Epidermal melanocyte (primary cell): Measurements from ENCODE around the gene DAAM2.

ENCODE experiments used
- DNase-seq: peaks from one replicate; pipeline ENCODE4 v3.0.0; 2011; ENCODE audit warnings: low spot score; ENCODE audit not compliant: insufficient read length

The DAAM2 gene

GRCh38 chr6:39884696-39885095 is 92.5 kb downstream of the DAAM2 start:
- DNase-seq, result no peak

- no peak for DNase-seq
Observed at GRCh38 chr6:39885691-39886090, 93.5 kb downstream of the DAAM2 start.

GRCh38 chr6:39886871-39887270 is 94.7 kb downstream of the DAAM2 start:
- DNase-seq, result no peak

GRCh38 chr6:39887692-39888450 is 95.7 kb downstream of the DAAM2 start:
- DNase-seq, result peak; percentile 80

GRCh38 chr6:39889229-39889628 is 97.1 kb downstream of the DAAM2 start:
- DNase-seq, result no peak

- no peak for DNase-seq
Observed at GRCh38 chr6:39891353-39891752, 99.2 kb downstream of the DAAM2 start.

GRCh38 chr6:39891976-39892375 is 99.8 kb downstream of the DAAM2 start:
- no peak for DNase-seq

- DNase-seq, result peak; percentile 73
Observed at GRCh38 chr6:39892490-39893129, 100.4 kb downstream of the DAAM2 start.

GRCh38 chr6:39893286-39893685 is 101.1 kb downstream of the DAAM2 start:
- DNase-seq, result no peak

- no peak for DNase-seq
Observed at GRCh38 chr6:39896701-39897100, 104.5 kb downstream of the DAAM2 start.

- no peak for DNase-seq
Observed at GRCh38 chr6:39897698-39898097, 105.5 kb downstream of the DAAM2 start.

- DNase-seq, result no peak
Observed at GRCh38 chr6:39898625-39899024, 106.4 kb downstream of the DAAM2 start.

- DNase-seq, result no peak
Observed at GRCh38 chr6:39899554-39900295, 107.5 kb downstream of the DAAM2 start.

GRCh38 chr6:39901116-39901655 is 109.0 kb downstream of the DAAM2 start:
- DNase-seq, result no peak

GRCh38 chr6:39901670-39902069 is 109.5 kb downstream of the DAAM2 start:
- no peak for DNase-seq

- peak; percentile 12 for DNase-seq
Observed at GRCh38 chr6:39902136-39902535, 110.0 kb downstream of the DAAM2 start.

GRCh38 chr6:39902786-39903465 is 110.8 kb downstream of the DAAM2 start:
- peak; percentile 9 for DNase-seq

GRCh38 chr6:39903656-39904055 is 111.5 kb downstream of the DAAM2 start:
- DNase-seq, result peak; percentile 10

- DNase-seq, result peak; percentile 5
Observed at GRCh38 chr6:39904946-39905639, 112.9 kb downstream of the DAAM2 start.

GRCh38 chr6:39905640-39905975 is 113.4 kb downstream of the DAAM2 start:
- DNase-seq, result peak; percentile 1

GRCh38 chr6:39906318-39906761 is 114.2 kb downstream of the DAAM2 start:
- peak; percentile 0 for DNase-seq
